Gastrocnemius medialis (tissue), 4 donors: ENCODE data around the gene GGA2.

ENCODE experiments used
- CTCF ChIP-seq, 5 experiments: fragments of 450-650 bp in 3 of 5; fragments of 200-600 bp in 2 of 5; sonication (generic) in 2 of 5; IDR thresholded peaks in 4 of 5; conservative IDR thresholded peaks in 1 of 5; 1 replicate in 4 of 5; 2 replicates in 1 of 5; pipeline ENCODE4 v1.5.1; 2016 to 2019; ENCODE audit warnings: antibody characterized with exemption in 5 of 5, mild to moderate bottlenecking in 3 of 5, moderate library complexity in 3 of 5
- POLR2A ChIP-seq, 2 donors: fragments of 450-650 bp; IDR thresholded peaks; one replicate each; pipeline ENCODE4 v1.6.1; 2017; ENCODE audit warnings: antibody characterized with exemption in 2 of 2, mild to moderate bottlenecking in 2 of 2, moderate library complexity in 2 of 2

GRCh38 chr16:23504076-23504452, 6.2 kb downstream of the GGA2 start:
- TF ChIP-seq CTCF (IDR thresholded peaks at IDR 0.05 in 4 of 5, conservative IDR thresholded peaks at IDR 0.05 in 1 of 5) (no peak), POLR2A (IDR thresholded peaks at IDR 0.05) (no peak)
